Spleen (tissue), 11 donors: ENCODE measurements around the gene MTX1. TPM values are rescaled to one million over a fixed set of nuclear protein-coding genes. Genes with fewer than 3 reads are reported as not detected.
A peak's percentile ranks its signal among the peaks of the same experiment; 100 is the strongest.
"Not testable (repeated sequence)": the region's sequence is repeated elsewhere in the genome, so short reads cannot be mapped to it uniquely, and the experiment has no call there.

Experiments
- DNase-seq: peaks from one replicate; pipeline ENCODE4 v3.0.0-alpha.2; 2020
- H3K27ac ChIP-seq, 8 donors: fragments of 200-600 bp; sonication (generic) in 7 of 8; 1 replicate in 4 of 8; 2 replicates in 4 of 8; pipeline versions ENCODE4 v1.5.0 to v1.8.0; 2016 to 2021; ENCODE audit warnings: inconsistent platforms in 4 of 8, mild to moderate bottlenecking in 4 of 8, moderate library complexity in 1 of 8
- H3K27me3 ChIP-seq, 7 donors: fragments of 200-600 bp; sonication (generic) in 6 of 7; replicated peaks in 1 of 7; 1 replicate in 4 of 7; 2 replicates in 3 of 7; pipeline versions ENCODE4 v1.5.0 to v1.8.0; 2016 to 2021; ENCODE audit warnings: inconsistent platforms in 3 of 7, mild to moderate bottlenecking in 1 of 7
- H3K36me3 ChIP-seq, 6 donors: fragments of 200-600 bp; sonication (generic) in 5 of 6; 1 replicate in 4 of 6; 2 replicates in 2 of 6; pipeline versions ENCODE4 v1.5.0 to v1.8.0; 2016 to 2021; ENCODE audit warnings: inconsistent platforms in 2 of 6
- H3K4me1 ChIP-seq, 6 donors: fragments of 200-600 bp; sonication (generic) in 5 of 6; 1 replicate in 3 of 6; 2 replicates in 3 of 6; pipeline versions ENCODE4 v1.5.0 to v1.8.0; 2016 to 2021; ENCODE audit warnings: inconsistent platforms in 3 of 6
- H3K4me3 ChIP-seq, 8 donors: fragments of 200-600 bp; sonication (generic) in 7 of 8; 1 replicate in 4 of 8; 2 replicates in 4 of 8; pipeline versions ENCODE4 v1.5.0 to v1.8.0; 2016 to 2021; ENCODE audit warnings: inconsistent platforms in 4 of 8, mild to moderate bottlenecking in 4 of 8, moderate library complexity in 2 of 8
- H3K9me3 ChIP-seq, 8 donors: fragments of 200-600 bp; sonication (generic) in 7 of 8; 1 replicate in 4 of 8; 2 replicates in 4 of 8; pipeline versions ENCODE4 v1.5.0 to v1.8.0; 2016 to 2021; ENCODE audit warnings: inconsistent platforms in 4 of 8
- CTCF ChIP-seq, 11 experiments: fragments of 200-600 bp in 7 of 11; fragments of 450-650 bp in 4 of 11; sonication (generic) in 4 of 11; IDR thresholded peaks in 8 of 11; conservative IDR thresholded peaks in 3 of 11; 1 replicate in 7 of 11; 2 replicates in 4 of 11; pipeline versions ENCODE4 v1.4.0 to v1.8.0; 2016 to 2021; ENCODE audit warnings: antibody characterized with exemption in 11 of 11, inconsistent platforms in 4 of 11, mild to moderate bottlenecking in 1 of 11
- POLR2A ChIP-seq, 3 donors: fragments of 450-650 bp; IDR thresholded peaks; one replicate each; pipeline ENCODE4 v1.5.1; 2017; ENCODE audit warnings: antibody characterized with exemption in 3 of 3, mild to moderate bottlenecking in 1 of 3
- POLR2AphosphoS5 ChIP-seq, 3 donors: sonication (generic); formaldehyde crosslinking; IDR thresholded peaks; one replicate each; pipeline ENCODE4 v1.5.1; 2017; ENCODE audit warnings: antibody characterized with exemption in 3 of 3
- WGBS, 5 donors: extraction: QIAGEN DNeasy Blood & Tissue Kit in 3 of 5; methylation state at CpG; one replicate each; pipeline versions ENCODE4 v1.1.5 to v1.1.7; 2013 to 2018; 5-methylcytosine and 5-hydroxymethylcytosine counted together
- intact Hi-C: fragments of 100-400 bp; cut with DNase I; formaldehyde crosslinking; loops from one replicate; pipeline ENCODE4 v1.15.0; 2023; ENCODE audit warnings: low total_unique reads
- polyA plus RNA-seq, 3 donors: library from polyadenylated mRNA; stranded (reverse); fragments of 200-250 nt; gene quantifications; one replicate each; pipeline ENCODE4 v1.2.1, GENCODE V29; 2013
- total RNA-seq, 7 donors: library from RNA; depleted of rRNA in 3 of 7; stranded (reverse); fragments of >200 nt in 3 of 7; fragmentation: NEBNext Ultra II Directional in 4 of 7; extraction: Animal tissue kit (Norgen Biotek cat#: 25700) in 4 of 7; gene quantifications; one replicate each; pipeline versions ENCODE4 v1.1.0 to v1.2.1, GENCODE V29; 2016 to 2021
- donor health status: healthy with polysubstance abuse.
- donor health status: DM: no; HTN: no; CAD: no; lungs with moderate emphysema.
- donor health status: DM: no; HTN: no; CAD: no.
- donor health status: Bipolar disorder and iron deficiency.
- donor health status: healthy.
- donor health status: DM: no; HTN: no; CAD: no.
- donor health status: DM: yes; HTN: yes; CAD: no.

Gene MTX1
- total and polyA plus RNA-seq, 10 donors = 28.2 to 48.4 (median 38.5) TPM

- WGBS, 5 donors = 55 to 84% (median 81%) methylated on average over 4 of the region's 4 CpGs
- DNase-seq = peak; percentile 39
- Histone ChIP-seq H3K9me3 (no peaks in the 10 kb centered on the region), H3K36me3 (peaks cover 0 to 38% (median 0%) of the 10 kb centered on the region in 6 donors), H3K4me1 (peaks cover 20 to 60% (median 36%) of the 10 kb centered on the region in 6 donors), H3K4me3 (peak overlapping the region in 4 of 8 donors; percentile 7 to 93 (median 23)), H3K27me3 (no peaks in the 10 kb centered on the region), H3K27ac (peak overlapping the region in 7 of 8 donors; percentile 96 to 100 (median 99))
- intact Hi-C loops = no loop called here
- TF ChIP-seq POLR2AphosphoS5 (IDR thresholded peaks at IDR 0.05) (peak in 1 of 3 donors; percentile 57), CTCF (IDR thresholded peaks at IDR 0.05 in 8 of 11, conservative IDR thresholded peaks at IDR 0.05 in 3 of 11) (no peak)
Measured at GRCh38 chr1:155210314-155211104, 2.0 kb downstream of the MTX1 start.

DNA sequence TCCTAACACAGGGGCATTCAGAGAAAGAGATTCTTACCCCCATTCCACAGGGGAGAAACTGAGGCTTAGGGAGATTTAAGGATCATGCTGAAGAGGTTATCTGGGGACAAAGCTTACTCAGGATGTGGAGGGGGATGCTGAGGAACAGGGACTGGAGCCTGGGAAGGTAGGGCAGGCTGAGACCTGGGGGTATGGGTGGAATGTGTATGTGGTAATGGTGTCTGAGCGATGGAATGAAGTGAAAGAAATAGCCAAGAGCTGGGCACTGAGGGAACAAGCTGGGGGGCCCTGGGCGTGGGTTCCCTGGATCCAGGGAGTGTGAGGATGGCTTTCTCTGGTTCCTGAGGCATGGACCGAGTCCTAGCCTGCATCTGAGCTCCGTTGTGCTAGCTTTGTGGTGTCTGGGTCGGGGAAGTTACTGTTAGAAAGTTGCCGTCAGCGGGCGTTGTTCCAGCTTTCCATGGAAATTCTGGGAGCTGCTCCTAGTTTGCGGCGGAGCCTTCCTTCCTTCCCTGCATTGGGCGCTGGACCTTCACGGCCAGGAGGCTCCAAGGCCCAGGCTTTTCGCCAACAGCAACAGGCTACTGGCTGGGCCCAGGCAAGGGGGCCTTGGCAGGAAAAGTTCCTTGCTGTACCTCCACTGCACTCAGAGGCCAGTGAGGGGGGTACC, 3.0 kb downstream of the MTX1 start:
- DNase-seq = peak; percentile 54
- H3K4me1 ChIP-seq = peaks cover 20 to 62% (median 35%) of the 10 kb centered on the region in 6 donors
- WGBS, 5 donors = 70 to 89% (median 84%) methylated on average over 12 to 13 of the region's 13 CpGs
- peak overlapping the region in 4 of 8 donors; percentile 5 to 93 (median 23) for H3K4me3 ChIP-seq
- H3K27me3 ChIP-seq, H3K9me3 ChIP-seq, intact Hi-C loops: not testable (repeated sequence)
- peaks cover 0 to 48% (median 0%) of the 10 kb centered on the region in 6 donors for H3K36me3 ChIP-seq
- H3K27ac ChIP-seq = peak overlapping the region in 6 of 8 donors; percentile 96 to 100 (median 99)

GRCh38 chr1:155212051-155212440, 3.6 kb downstream of the MTX1 start:
- WGBS, 5 donors = 70 to 83% (median 79%) methylated on average over 5 to 7 of the region's 7 CpGs
- Histone ChIP-seq H3K36me3 (peaks cover 0 to 50% (median 0%) of the 10 kb centered on the region in 6 donors), H3K4me3 (peak overlapping the region in 2 of 8 donors; percentile 24 to 93), H3K4me1 (peaks cover 17 to 56% (median 30%) of the 10 kb centered on the region in 6 donors), H3K27ac (peak overlapping the region in 4 of 8 donors; percentile 11 to 100 (median 99))
- intact Hi-C loops, H3K9me3 ChIP-seq, H3K27me3 ChIP-seq: not testable (repeated sequence)
- peak; percentile 70 for DNase-seq

DNA sequence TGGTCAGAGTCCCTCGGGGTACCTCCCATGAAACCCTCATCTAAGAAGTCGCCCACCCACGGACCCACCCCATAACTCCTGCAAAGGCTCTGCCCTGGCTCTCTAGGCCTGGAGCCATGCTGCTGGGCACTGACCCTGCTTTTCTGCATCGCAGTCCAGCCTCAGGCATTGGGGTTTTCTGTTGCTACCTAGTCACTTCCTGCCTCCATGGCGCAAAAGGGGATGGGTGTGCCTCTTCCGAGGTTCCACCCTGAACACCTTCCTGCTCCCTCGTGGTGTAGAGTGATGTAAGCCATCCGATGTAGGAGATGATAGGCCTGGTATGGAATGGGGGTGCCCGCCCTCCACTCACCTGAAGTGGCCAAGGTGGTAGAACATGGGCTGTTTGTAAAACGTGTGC, 6.2 kb downstream of the MTX1 start:
- peaks cover under 1 to 44% (median 14%) of the 10 kb centered on the region in 6 donors for H3K4me1 ChIP-seq
- H3K9me3 ChIP-seq, H3K4me3 ChIP-seq, DNase-seq, H3K27me3 ChIP-seq, intact Hi-C loops: not testable (repeated sequence)
- peak overlapping the region in 5 of 8 donors; percentile 22 to 70 (median 45) for H3K27ac ChIP-seq
- 57 to 85% (median 69%) methylated on average over 3 to 9 of the region's 10 CpGs for WGBS, 5 donors
- H3K36me3 ChIP-seq = peaks cover 0 to 50% (median 0%) of the 10 kb centered on the region in 6 donors

GRCh38 chr1:155218854-155219591, 10.5 kb downstream of the MTX1 start:
- DNase-seq = no peak
- intact Hi-C loops = no loop called here
- WGBS, 5 donors = 39 to 49% (median 47%) methylated on average over 7 of the region's 7 CpGs
- Histone ChIP-seq H3K4me1 (peaks cover 0 to 62% (median 22%) of the 10 kb centered on the region in 6 donors), H3K9me3 (no peaks in the 10 kb centered on the region), H3K27me3 (no peaks in the 10 kb centered on the region), H3K27ac (peak overlapping the region in 7 of 8 donors; percentile 18 to 82 (median 70)), H3K36me3 (peaks cover 0 to 23% (median 0%) of the 10 kb centered on the region in 6 donors), H3K4me3 (peak overlapping the region in 1 of 8 donors; percentile 33)
- no peak for TF ChIP-seq CTCF (IDR thresholded peaks at IDR 0.05 in 8 of 11, conservative IDR thresholded peaks at IDR 0.05 in 3 of 11)
- TF ChIP-seq POLR2AphosphoS5 (IDR thresholded peaks at IDR 0.05) = no peak
- no peak for TF ChIP-seq POLR2A (IDR thresholded peaks at IDR 0.05)
